Spleen (tissue), 7 donors: Measurements from ENCODE around the gene OR2J2.

Experiments used
- CTCF ChIP-seq, 11 experiments: fragments of 200-600 bp in 7 of 11; fragments of 450-650 bp in 4 of 11; sonication (generic) in 4 of 11; IDR thresholded peaks in 8 of 11; conservative IDR thresholded peaks in 3 of 11; 1 replicate in 7 of 11; 2 replicates in 4 of 11; pipeline versions ENCODE4 v1.4.0 to v1.8.0; 2016 to 2021; ENCODE audit warnings: antibody characterized with exemption in 11 of 11, inconsistent platforms in 4 of 11, mild to moderate bottlenecking in 1 of 11
- POLR2A ChIP-seq, 3 donors: fragments of 450-650 bp; IDR thresholded peaks; one replicate each; pipeline ENCODE4 v1.5.1; 2017; ENCODE audit warnings: antibody characterized with exemption in 3 of 3, mild to moderate bottlenecking in 1 of 3
- POLR2AphosphoS5 ChIP-seq, 3 donors: sonication (generic); formaldehyde crosslinking; IDR thresholded peaks; one replicate each; pipeline ENCODE4 v1.5.1; 2017; ENCODE audit warnings: antibody characterized with exemption in 3 of 3
- donor health status: DM: no; HTN: no; CAD: no; lungs with moderate emphysema.
- donor health status: DM: no; HTN: no; CAD: no.
- donor health status: DM: no; HTN: no; CAD: no.

- no peak for TF ChIP-seq CTCF (IDR thresholded peaks at IDR 0.05 in 8 of 11, conservative IDR thresholded peaks at IDR 0.05 in 3 of 11)
- TF ChIP-seq POLR2A (IDR thresholded peaks at IDR 0.05) = no peak
- TF ChIP-seq POLR2AphosphoS5 (IDR thresholded peaks at IDR 0.05) = no peak
Measured at GRCh38 chr6:29216528-29216927, 45.8 kb downstream of the OR2J2 start.
